ENCODE data around the gene RAB20. TPM values are rescaled to one million over a fixed set of nuclear protein-coding genes. Genes with fewer than 3 reads are reported as not detected.

Gene RAB20
- total RNA-seq, 1 donor from 2014 or later, result 10.0 TPM

DNA sequence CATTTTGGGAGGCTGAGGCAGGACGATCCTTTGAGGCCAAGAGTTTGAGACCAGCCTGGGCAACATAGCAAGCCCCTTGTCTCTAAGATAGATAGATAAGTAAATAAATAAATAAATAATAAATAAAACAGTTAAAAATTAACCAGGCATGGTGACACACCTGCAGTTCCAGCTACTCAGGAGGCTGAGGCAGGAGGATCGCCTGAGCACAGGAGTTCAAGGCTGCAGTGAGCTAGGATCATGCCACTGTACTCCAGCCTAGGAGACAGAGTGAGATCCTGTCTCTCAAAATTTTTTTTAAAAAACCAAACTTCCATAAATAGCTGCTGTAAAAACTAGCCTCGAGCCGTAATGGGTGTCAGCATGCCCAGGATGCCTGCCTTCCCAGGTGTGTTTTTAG lies 39.5 kb upstream of the RAB20 start:
- no peak overlapping the region for H3K4me3 Mint-ChIP-seq (ENCODE audit: unreplicated experiment)
- peaks cover 16% of the 10 kb centered on the region for H3K4me1 Mint-ChIP-seq (ENCODE audit: unreplicated experiment)
- no peak overlapping the region for H3K27ac Mint-ChIP-seq (ENCODE audit: unreplicated experiment)
- no peak for DNase-seq (ENCODE audit: extremely low spot score, unreplicated experiment)
- TF ChIP-seq, protein P1, sequence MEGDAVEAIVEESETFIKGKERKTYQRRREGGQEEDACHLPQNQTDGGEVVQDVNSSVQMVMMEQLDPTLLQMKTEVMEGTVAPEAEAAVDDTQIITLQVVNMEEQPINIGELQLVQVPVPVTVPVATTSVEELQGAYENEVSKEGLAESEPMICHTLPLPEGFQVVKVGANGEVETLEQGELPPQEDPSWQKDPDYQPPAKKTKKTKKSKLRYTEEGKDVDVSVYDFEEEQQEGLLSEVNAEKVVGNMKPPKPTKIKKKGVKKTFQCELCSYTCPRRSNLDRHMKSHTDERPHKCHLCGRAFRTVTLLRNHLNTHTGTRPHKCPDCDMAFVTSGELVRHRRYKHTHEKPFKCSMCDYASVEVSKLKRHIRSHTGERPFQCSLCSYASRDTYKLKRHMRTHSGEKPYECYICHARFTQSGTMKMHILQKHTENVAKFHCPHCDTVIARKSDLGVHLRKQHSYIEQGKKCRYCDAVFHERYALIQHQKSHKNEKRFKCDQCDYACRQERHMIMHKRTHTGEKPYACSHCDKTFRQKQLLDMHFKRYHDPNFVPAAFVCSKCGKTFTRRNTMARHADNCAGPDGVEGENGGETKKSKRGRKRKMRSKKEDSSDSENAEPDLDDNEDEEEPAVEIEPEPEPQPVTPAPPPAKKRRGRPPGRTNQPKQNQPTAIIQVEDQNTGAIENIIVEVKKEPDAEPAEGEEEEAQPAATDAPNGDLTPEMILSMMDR (IDR thresholded peaks at IDR 0.05), result no peak
- H3K27me3 Mint-ChIP-seq (ENCODE audit: unreplicated experiment), result peaks cover 3% of the 10 kb centered on the region
- no peaks in the 10 kb centered on the region for H3K9me3 Mint-ChIP-seq (ENCODE audit: unreplicated experiment)
- peaks cover 3% of the 10 kb centered on the region for H3K36me3 Mint-ChIP-seq (ENCODE audit: unreplicated experiment)

DNA sequence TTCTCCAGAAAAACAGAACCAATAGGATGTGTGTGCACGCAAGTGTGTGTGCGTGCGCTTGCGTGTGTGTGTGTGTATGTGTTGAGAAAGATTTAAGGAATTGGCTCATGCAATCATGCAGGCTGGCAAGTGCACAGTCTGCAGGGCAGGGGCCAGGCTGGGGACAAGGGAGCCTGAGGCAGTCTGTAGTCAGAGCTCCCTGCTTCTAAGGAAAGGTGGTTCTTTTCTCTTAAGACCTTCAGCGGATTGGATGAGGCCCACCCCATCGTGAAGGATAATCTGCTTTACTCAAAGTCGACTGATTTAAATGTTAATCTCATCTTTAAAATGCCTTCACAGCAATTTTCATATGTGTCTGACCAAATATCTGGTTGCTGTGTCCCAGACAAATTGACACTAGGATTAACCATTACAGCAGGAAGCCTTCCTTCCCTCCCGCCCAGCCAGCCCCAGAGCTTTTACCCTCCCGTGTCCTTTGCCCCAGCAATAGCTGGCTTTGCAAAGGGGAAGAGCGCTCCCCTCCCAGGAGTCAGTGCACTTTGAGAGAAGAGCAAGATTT lies 38.8 kb upstream of the RAB20 start:
- H3K27ac Mint-ChIP-seq (ENCODE audit: unreplicated experiment), result no peak overlapping the region
- TF ChIP-seq, protein P1 (IDR thresholded peaks at IDR 0.05), result no peak

DNA sequence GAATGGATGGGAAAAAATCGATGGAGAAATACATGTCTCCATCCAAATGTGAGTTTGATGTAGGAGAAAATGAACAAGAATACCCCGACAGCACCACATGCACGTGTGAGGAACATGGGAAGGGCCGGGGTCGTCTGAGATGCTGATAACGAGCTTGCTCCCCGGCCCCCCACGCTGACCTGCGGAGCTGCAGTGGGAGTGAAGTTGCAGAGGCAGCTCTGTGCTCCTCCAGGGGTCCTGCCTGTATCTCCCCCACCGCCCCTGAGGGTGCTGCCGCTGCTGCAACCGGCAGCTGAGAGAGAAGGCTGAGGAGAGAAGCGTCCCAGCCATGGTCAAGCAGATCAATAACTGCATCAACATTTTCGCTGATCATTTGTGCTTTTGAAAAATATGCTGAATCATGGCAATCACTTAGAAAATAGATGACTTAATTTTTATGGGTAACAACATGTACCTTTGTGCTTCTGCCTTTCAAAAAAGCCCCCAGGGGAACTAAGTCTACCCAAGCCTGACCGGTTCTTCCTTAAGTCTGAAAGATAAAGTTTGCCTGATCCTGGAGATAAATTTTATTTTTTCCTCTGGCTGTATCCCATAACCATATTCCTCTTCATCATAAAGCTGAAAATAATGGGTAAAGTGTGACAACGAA lies 35.6 kb upstream of the RAB20 start:
- no peak overlapping the region for H3K4me3 Mint-ChIP-seq (ENCODE audit: unreplicated experiment)
- TF ChIP-seq, protein P1 (IDR thresholded peaks at IDR 0.05), result no peak
- H3K27ac Mint-ChIP-seq (ENCODE audit: unreplicated experiment), result no peak overlapping the region

More for the DNA sequence above, 38.8 kb upstream of the RAB20 start:
- DNase-seq (ENCODE audit: extremely low spot score, unreplicated experiment), result no peak
- Mint-ChIP-seq H3K9me3 (ENCODE audit: unreplicated experiment) (no peaks in the 10 kb centered on the region), H3K27me3 (ENCODE audit: unreplicated experiment) (peaks cover 3% of the 10 kb centered on the region), H3K4me1 (ENCODE audit: unreplicated experiment) (peaks cover 16% of the 10 kb centered on the region), H3K36me3 (ENCODE audit: unreplicated experiment) (peaks cover 3% of the 10 kb centered on the region), H3K4me3 (ENCODE audit: unreplicated experiment) (no peak overlapping the region)

DNA sequence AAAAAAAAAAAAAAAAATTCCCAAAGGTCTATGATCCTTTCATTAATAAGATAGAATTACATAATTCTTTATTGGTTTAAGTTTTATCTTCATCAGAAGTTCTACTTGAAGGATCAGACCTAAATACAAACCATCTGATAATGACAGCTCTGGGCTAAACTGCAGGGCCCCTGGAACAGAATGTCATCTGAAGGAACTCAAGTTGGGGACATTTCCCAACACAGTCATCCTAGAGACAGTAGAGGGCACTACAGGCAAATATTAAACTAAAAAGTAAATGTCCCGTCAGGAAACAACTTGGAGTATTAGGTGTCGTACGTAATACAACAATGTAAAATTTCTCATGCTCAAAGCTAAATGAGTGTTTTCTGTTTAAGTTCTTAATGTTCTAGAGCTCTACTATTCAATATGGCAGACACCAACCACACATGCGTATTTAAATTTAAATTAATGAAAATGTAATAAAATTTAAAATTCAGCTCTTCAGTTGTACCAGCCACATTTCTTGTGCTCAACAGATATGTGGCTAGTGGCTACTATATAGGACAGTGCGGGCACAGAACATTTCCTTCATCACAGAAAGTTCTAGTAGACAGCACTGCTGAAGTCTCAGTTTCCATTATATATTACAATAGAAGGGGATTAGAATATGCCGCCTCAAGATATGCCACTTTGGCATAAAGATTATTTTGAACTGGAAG lies 32.1 kb upstream of the RAB20 start:
- TF ChIP-seq, protein P1 (IDR thresholded peaks at IDR 0.05), result peak; percentile 76
- H3K4me1 Mint-ChIP-seq (ENCODE audit: unreplicated experiment), result peaks cover 34% of the 10 kb centered on the region
- no peaks in the 10 kb centered on the region for H3K36me3 Mint-ChIP-seq (ENCODE audit: unreplicated experiment)
- DNase-seq (ENCODE audit: extremely low spot score, unreplicated experiment), result no peak
- H3K27me3 Mint-ChIP-seq (ENCODE audit: unreplicated experiment), result no peaks in the 10 kb centered on the region
- no peak overlapping the region for H3K27ac Mint-ChIP-seq (ENCODE audit: unreplicated experiment)
- no peaks in the 10 kb centered on the region for H3K9me3 Mint-ChIP-seq (ENCODE audit: unreplicated experiment)
- H3K4me3 Mint-ChIP-seq (ENCODE audit: unreplicated experiment), result no peak overlapping the region

More for the DNA sequence above, 35.6 kb upstream of the RAB20 start:
- Mint-ChIP-seq H3K36me3 (ENCODE audit: unreplicated experiment) (no peaks in the 10 kb centered on the region), H3K9me3 (ENCODE audit: unreplicated experiment) (no peaks in the 10 kb centered on the region), H3K4me1 (ENCODE audit: unreplicated experiment) (peaks cover 23% of the 10 kb centered on the region), H3K27me3 (ENCODE audit: unreplicated experiment) (no peaks in the 10 kb centered on the region)
- no peak for DNase-seq (ENCODE audit: extremely low spot score, unreplicated experiment)

DNA sequence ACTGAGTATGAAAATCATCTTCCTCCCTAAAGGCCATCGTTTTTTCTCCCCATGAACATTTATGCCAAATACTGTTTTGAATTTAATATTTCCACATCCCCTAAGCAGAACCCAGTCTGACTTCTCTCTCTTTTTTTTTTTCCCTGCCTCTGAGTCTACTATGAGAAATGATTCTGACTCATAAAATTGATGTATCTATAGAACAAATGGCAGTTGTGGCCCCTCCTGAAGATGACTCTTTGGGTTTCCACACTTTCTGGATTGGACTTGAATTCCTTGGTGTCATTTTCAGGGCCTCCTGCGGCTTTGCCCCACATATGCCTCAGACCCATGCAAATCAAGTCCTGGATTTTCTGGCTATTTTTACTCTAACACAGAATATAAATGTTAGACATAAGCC lies 31.1 kb upstream of the RAB20 start:
- peaks cover 32% of the 10 kb centered on the region for H3K4me1 Mint-ChIP-seq (ENCODE audit: unreplicated experiment)
- no peaks in the 10 kb centered on the region for H3K9me3 Mint-ChIP-seq (ENCODE audit: unreplicated experiment)
- no peak overlapping the region for H3K4me3 Mint-ChIP-seq (ENCODE audit: unreplicated experiment)
- TF ChIP-seq, protein P1 (IDR thresholded peaks at IDR 0.05), result no peak
- H3K27ac Mint-ChIP-seq (ENCODE audit: unreplicated experiment), result peak overlapping the region; percentile 85
- no peaks in the 10 kb centered on the region for H3K27me3 Mint-ChIP-seq (ENCODE audit: unreplicated experiment)
- no peaks in the 10 kb centered on the region for H3K36me3 Mint-ChIP-seq (ENCODE audit: unreplicated experiment)
- DNase-seq (ENCODE audit: extremely low spot score, unreplicated experiment), result no peak
